CD4-positive, alpha-beta T cell treated with Interleukin-15 for 4 hours (primary cell): ENCODE results near the gene SF3B6.
"Not testable (repeated sequence)": the region's sequence is repeated elsewhere in the genome, so short reads cannot be mapped to it uniquely, and the experiment has no call there.

Experiments used
- DNase-seq: peaks from one replicate; pipeline ENCODE4 v3.0.0-alpha.2; 2020; ENCODE audit warnings: low spot score

Gene SF3B6

DNA sequence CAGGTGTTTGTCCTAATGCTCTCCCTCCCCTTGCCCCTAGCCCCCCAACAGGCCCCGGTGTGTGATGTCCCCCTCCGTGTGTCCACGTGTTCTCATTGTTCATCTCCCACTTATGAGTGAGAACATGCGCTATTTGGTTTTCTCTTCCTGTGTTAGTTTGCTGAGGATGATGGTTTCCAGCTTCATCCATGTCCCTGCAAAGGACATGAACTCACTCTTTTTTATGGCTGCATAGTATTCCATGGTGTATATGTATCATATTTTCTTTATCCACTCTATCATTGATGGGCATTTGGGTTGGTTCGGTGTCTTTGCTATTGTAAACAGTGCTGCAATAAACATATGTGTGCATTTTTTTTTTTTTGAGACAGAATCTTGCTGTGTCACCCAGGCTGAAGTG lies 17.1 kb upstream of the SF3B6 start:
- not testable (repeated sequence) for DNase-seq

DNA sequence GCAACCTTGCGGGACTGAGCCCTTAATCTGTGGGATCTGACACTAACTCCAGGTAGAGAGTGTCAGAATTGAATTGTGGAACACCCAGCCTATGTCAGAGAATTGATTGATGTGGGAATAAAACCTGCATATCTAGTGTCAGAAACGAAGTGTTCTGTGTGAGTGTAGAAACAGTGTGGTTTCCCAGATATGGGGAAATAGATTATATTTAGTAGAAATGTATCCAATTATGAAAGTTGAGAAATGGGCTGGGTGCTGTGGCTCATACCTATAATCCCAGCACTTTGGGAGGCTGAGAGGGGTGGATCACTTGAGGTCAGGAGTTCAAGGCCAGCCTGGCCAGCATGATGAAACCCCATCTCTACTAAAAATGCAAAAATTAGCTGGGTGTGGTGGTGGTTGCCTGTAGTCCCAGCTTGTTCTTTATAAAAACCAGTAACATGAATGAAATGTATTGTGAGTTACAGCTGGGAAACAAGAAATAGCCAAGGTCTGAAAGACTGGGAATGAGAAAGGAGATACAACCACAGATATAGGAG lies 12.8 kb upstream of the SF3B6 start:
- no peak for DNase-seq

DNA sequence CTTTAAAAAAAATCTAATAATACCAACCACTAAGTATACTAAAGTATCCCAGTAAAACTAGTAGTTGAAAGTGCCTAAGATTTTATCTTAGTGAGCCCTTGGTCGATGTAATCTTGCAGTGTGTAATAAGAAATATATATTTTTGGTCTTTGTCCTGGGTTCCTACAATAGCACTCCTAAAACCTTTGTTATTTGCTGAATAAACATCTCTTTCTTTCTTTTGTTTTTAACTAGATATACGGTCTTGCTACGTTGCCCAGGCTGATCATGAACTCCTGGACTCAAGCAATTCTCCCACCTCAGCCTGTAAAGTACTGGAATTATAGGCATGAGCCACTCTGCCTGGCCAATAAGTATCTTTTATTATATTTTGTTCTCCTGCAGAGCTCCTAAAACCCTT lies 10.9 kb upstream of the SF3B6 start:
- no peak for DNase-seq

DNA sequence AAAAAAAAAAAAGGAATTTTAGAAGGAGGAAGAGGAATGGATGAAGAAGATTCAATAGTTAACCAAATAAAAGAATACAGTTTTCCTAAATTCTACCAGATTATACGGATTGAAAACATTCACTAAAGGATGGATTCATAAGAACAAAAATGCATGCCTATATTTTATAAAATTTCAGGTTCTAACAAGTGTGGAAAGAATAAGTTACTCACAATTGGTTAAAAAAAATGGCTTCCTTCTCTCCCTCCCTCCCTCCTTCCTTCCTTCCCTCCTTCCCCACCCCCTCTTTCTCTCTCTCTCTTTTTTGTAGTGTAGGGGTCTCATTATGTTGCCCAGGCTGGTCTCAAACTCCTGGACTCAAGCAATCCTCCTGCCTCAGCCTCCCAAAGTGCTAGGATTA lies 10.1 kb upstream of the SF3B6 start:
- no peak for DNase-seq

GRCh38 chr2:24085200-24085489 lies 9.0 kb upstream of the SF3B6 start:
- no peak for DNase-seq

DNA sequence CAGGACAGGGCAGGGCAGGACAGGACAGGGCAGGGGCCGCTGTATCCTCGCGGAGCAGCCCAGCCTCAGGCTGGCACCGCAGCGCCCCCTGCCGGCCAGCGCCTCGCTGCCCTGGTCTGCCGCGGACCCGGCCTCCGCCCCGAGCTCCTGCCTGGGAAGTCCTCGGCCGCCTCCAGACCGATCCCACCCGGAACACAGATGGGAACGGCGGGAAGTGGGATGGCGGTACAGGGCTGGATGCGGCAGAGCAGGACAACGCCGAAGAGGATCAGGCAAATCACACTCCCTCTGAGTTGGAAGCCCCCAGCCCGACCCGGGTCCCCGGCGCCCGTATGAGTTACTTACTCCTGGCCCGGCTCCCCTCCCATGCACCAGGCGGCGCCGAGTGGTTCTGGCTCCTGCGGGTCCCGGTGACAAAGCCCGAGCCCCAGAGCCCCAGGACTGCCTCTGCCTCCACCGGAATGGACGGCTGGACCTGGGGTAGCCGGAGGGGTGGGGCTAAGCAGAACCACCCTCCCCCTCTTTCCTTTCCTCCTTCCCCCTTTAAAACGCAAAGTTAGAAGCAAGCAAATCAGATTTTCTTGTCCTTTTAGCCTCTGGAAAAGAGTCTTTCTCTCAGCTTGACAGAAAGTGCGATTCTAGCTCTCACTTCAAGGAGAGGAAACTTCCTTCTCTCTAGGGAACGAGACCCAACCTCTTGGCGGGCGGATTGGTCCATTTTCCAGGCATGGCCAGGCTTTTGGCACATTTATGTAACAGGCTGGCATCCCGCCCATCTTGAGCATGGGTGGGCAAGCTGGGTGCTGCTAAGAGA lies 8.5 kb upstream of the SF3B6 start, which contains the start of gene TP53I3:
Gene TP53I3, minus strand, starts transcription at position 449 of the 814 bp plus-strand sequence. CDS start 508 bp downstream, outside the sequence.
- DNase-seq: peak; percentile 78

DNA sequence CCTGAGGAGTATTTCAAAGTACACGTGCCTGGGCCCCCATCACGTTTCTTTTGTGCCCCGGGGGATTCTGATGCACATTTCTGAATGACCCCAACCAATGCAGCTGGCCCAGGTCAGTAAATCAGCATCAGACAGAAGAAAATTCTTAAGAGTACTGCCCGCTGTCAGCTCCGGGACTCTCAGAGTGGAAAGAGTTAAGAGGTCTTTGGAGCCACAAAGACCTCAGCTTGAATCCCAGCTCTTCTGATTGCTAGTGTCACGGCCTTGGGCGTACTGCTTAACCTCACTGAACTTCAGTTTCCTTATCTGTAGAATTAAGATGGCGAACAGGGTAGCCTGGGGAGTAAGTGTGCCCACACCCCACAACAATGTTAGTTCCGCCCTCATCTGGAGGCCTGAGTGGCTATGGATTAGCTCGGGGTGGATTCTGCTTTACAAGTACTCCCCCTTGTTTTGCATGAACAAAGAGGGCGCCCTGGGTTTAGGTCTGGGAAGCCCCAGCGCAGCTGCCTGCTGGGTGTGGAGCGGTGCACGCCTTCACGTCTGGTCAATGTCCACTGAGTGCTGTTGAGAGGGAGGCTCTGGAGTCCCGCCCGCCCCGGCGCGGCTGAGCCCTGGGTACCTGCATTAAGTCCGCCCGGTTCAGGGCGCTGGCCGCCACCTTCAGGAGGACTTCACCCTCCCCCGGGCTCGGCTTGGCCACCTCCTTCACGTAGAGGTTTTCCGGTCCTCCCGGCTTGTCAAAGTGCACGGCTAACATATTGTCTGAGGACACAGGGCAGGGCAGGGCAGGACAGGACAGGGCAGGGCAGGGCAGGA lies 7.7 kb upstream of the SF3B6 start:
- peak; percentile 39 for DNase-seq

GRCh38 chr2:24082787-24083566 lies 6.9 kb upstream of the SF3B6 start:
- DNase-seq: no peak

- no peak for DNase-seq
Measured at GRCh38 chr2:24080701-24081100, 4.6 kb upstream of the SF3B6 start.

GRCh38 chr2:24077879-24078278 lies 1.8 kb upstream of the SF3B6 start:
- no peak for DNase-seq

GRCh38 chr2:24077535-24077877 lies 1.4 kb upstream of the SF3B6 start:
- DNase-seq: no peak

- no peak for DNase-seq
Measured at GRCh38 chr2:24076849-24077534, 866 bp upstream of the SF3B6 start.

DNA sequence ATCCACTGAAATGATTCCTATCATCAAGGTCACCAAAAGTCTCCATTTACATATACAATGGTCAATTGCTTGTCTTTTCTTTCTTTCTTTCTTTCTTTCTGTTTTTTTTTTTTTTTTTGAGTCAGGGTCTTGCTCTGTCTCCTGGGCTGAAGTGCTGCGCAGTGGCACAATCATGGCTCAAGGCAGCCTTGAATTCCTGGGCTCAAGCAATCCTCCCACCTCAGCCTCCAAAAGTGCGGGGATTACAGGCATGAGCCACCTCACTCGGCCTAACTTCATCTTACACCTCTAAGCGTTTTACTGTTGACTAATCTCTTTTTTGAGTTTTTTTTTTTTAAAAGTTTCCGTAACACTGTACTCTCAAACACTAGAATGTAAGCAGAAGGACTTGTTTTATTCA lies 867 bp downstream of the SF3B6 start:
- DNase-seq: no peak

- no peak for DNase-seq
Measured at GRCh38 chr2:24073816-24074215, 2.3 kb downstream of the SF3B6 start.

DNA sequence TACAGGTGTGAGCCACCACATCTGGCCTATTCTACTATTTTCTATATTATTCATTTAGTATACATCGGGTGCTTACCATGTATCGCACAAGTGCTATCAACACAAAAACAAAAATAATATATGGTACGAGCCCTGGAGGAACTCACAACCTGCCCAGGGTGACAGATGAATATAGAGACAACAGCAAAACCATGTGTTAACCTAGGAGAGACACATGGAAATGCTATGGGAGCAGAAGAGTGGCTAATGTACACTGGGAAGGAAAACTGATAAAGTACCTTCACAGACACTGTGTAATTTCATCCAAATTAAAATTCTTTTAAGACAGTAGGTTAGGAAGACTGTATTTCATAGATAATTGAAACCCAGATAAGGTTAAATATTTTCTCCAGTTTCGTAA lies 3.9 kb downstream of the SF3B6 start:
- no peak for DNase-seq

GRCh38 chr2:24065341-24065740 lies 10.8 kb downstream of the SF3B6 start:
- no peak for DNase-seq

- no peak for DNase-seq
Measured at GRCh38 chr2:24058564-24059271, 17.4 kb downstream of the SF3B6 start.

- DNase-seq: no peak
Measured at GRCh38 chr2:24055750-24056149, 20.4 kb downstream of the SF3B6 start.

DNA sequence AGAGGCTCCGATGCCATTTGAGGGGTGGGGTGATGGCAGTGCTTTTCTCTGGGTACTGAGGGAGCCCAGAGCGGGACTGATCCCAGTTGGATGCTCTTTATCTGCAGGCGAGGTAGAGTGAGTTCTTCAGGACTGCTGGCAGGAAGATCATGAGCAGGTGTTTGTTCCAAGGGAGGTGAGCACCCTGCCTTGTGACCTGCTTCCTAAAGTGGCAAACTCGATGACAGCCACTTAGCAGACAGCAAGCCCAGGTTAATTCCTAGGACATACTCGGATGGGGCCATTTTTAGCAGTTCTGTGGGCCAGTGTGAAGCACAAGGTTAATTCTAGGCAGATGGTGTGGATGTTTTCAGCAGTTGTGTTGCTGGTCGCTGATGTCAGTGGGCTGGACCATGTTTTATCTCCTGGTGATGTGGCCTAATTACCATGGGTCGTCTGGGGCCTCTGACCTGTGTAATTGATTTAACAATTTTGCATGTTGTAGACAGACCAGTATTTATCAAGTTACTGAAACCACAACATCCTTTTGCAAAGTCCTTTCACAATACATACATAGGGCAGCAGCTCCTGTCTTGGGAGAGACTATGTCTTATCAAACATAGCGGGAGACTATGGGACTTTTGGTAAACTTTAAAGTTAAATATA lies 21.6 kb downstream of the SF3B6 start:
- DNase-seq: no peak

GRCh38 chr2:24052951-24053350 lies 23.2 kb downstream of the SF3B6 start:
- DNase-seq: no peak

GRCh38 chr2:24051833-24052232 lies 24.3 kb downstream of the SF3B6 start:
- no peak for DNase-seq
